ENCODE results near the gene AKTIP. TPM values are rescaled to one million over a fixed set of nuclear protein-coding genes. Genes with fewer than 3 reads are reported as not detected.

Gene AKTIP
- total and polyA plus RNA-seq, 9 of the 15 experiments (the other 6 are each of a cell fraction or from before 2014, with no cell fraction given), result 3.0 to 10.7 (median 4.4) TPM

- no peak for TF ChIP-seq ZNF280B (CRISPR knock-in tag; IDR thresholded peaks at IDR 0.05)
- peak; percentile 86 for TF ChIP-seq RBFOX2 (IDR thresholded peaks at IDR 0.05; ENCODE audit: low read depth, low read length)
- TF ChIP-seq CREM (IDR thresholded peaks at IDR 0.05; ENCODE audit: low read depth), result peak; percentile 90
- TF ChIP-seq PKNOX1 (IDR thresholded peaks at IDR 0.05), result peak; percentile 100
- no peak for TF ChIP-seq POLR2AphosphoS2 (IDR thresholded peaks at IDR 0.05; ENCODE audit: low read length)
- TF ChIP-seq RBM15 (IDR thresholded peaks at IDR 0.05; ENCODE audit: insufficient read depth, low read length), result no peak
- TF ChIP-seq POLR2A (conservative IDR thresholded peaks at IDR 0.05), result peak; percentile 83
- peak; percentile 90 for TF ChIP-seq ZFX (CRISPR knock-in tag; IDR thresholded peaks at IDR 0.05)
- TF ChIP-seq ATF4 (CRISPR knock-in tag; IDR thresholded peaks at IDR 0.05), result no peak
- no peak for TF ChIP-seq ZNF695 (CRISPR knock-in tag; IDR thresholded peaks at IDR 0.05)
- no peak for TF ChIP-seq ZNF239 (CRISPR knock-in tag; IDR thresholded peaks at IDR 0.05)
- peak; percentile 86 for TF ChIP-seq SP1 (CRISPR knock-in tag; IDR thresholded peaks at IDR 0.05)
- TF ChIP-seq TBL1XR1 (IDR thresholded peaks at IDR 0.05; ENCODE audit: low read length in 2 of 2), result no peak
- TF ChIP-seq PHTF2 (CRISPR knock-in tag; IDR thresholded peaks at IDR 0.05), result no peak
- no peak for TF ChIP-seq MLX (CRISPR knock-in tag; conservative IDR thresholded peaks at IDR 0.05)
- peak; percentile 85 to 87 for TF ChIP-seq FOXK2 (conservative IDR thresholded peaks at IDR 0.05 in 1 of 2, IDR thresholded peaks at IDR 0.05 in 1 of 2; ENCODE audit: low read depth in 2 of 2)
- TF ChIP-seq ILF3 (IDR thresholded peaks at IDR 0.05; ENCODE audit: borderline replicate concordance), result peak; percentile 37; the same call in 1 of the 2 replicates
- TF ChIP-seq ATF7 (IDR thresholded peaks at IDR 0.05), result peak; percentile 92
- TF ChIP-seq XRCC4 (IDR thresholded peaks at IDR 0.05; ENCODE audit: extremely low read depth, insufficient read depth, insufficient read length), result no peak
- no peak for TF ChIP-seq POLR3A (IDR thresholded peaks at IDR 0.05; ENCODE audit: borderline replicate concordance, extremely low read depth, insufficient read depth, insufficient read length)
- TF ChIP-seq CTCF (IDR thresholded peaks at IDR 0.05 in 2 of 3, conservative IDR thresholded peaks at IDR 0.05 in 1 of 3; ENCODE audit: insufficient read depth in 2 of 3, low read depth in 1 of 3, low read length in 3 of 3), result 0 out of 6 replicates have a peak, but pooled peaks of 1 of the 3 experiments have one; percentile 3
Measured at GRCh38 chr16:53503270-53503923, 388 bp upstream of the AKTIP start (continued).
